Measurements from ENCODE around the gene RAB3IL1.

The RAB3IL1 gene

DNA sequence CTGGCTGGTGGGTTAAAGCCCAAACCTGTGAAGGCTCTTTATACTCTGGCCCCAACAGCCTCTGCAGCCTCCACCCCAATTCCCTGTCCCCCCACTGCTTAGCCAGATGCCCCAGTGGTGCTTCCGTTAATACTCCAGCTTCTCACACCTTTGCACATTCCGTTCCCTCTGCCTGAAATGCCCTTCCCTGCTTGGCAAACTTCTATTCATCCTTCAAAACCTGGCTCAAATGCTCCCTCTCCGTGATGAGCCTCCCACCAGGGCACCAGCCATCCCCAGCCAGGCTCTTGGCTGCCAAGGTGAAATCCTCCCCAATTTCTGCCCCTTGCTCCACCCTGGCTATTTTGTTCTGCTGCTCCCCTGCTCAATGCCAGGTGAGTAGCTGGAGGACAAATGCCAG is 13.5 kb downstream of the RAB3IL1 start:
- no peak for DNase-seq

DNA sequence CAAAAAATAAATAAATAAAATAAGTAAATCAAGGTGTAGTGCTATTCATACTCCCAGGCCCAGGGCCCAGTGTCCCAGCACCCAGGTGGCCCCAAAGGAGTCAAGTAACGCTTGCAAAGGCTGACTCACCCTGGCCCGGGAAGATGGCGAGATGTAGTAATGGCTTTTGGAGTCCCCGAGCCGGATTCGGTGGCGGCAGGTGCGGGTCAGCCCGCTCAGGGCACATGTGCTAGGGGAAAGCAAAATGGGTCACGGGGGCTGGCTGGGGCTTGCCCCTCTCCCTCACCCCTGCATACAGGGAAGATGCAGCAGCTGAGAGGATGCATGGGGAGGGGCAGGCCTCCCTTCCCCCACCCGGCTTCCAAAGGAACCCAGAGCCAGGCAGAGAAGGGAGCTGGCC is 15.1 kb downstream of the RAB3IL1 start:
- no peak for DNase-seq

DNA sequence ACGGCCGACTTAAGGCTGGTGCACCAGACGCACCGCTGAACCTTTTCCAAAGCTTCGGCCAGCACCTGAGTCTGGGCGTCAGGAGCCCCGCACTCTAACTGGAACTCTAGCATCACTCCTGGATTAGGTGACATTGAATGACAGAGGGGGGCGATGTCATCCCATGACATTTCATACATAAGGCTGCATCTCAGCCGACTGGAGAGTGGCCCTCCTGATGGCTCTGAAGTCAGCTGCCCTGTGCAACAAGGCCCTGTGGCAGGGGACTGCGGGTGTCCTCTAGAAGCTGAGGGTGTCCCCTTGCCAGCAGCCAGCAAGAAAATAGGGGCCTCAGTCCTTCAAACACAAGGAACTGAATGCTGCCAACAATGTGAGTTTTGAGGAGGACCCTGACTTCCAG is 16.0 kb downstream of the RAB3IL1 start:
- no peak for DNase-seq

DNA sequence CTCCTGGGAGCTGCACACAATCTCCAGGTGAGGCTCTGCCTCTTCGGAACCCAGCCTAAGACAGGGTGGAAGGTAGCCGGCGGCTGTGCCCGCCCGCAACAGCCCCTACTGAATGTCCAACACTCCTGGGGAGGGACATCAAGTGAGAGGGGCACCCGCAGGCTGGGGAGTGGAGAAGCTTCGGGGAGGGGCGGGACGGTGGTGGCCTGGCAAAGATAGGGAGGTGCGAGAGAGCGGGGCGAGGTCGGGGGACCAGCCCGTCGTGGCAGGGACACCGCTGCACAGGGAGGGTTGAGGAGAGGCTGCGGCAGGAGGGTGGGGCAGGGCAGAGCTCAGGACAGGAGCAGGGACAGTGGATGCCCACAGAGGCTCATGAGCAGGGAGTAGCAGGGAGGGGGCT is 17.1 kb downstream of the RAB3IL1 start:
- DNase-seq, result no peak

DNA sequence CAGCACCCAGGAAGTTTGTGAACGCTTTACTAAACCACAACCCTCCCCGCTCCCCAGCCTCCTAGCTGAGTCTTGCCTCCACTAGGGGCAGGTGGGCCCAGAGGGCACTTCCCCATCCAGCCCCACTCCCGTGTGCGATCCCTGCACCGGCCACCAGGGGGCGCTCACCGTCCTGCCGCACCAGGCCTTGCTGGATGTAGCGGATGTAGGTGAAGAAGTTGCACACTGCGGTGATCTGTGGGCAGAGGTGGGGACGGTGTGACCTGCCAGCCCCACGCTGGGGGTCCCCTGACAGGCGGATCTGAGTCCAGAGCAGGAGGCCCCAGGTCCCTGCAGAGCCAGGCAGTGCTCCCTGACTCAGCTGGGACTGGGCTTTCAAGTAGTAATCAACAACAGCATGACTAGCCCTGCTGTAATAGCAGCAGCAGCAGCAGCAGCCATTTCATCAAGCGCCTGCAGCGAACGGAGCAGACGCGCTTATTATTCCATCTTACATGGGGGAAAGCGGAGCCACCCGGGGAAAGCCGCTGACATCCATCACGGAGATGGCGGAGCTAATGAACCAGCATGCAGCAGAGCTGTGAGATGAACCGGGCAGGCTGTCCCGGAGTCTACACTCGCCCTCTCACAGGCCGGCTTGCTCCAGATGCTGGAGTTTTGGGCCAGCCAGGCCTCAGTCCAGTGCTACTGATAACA is 18.1 kb downstream of the RAB3IL1 start:
- peak; percentile 83 to 89 for DNase-seq

DNA sequence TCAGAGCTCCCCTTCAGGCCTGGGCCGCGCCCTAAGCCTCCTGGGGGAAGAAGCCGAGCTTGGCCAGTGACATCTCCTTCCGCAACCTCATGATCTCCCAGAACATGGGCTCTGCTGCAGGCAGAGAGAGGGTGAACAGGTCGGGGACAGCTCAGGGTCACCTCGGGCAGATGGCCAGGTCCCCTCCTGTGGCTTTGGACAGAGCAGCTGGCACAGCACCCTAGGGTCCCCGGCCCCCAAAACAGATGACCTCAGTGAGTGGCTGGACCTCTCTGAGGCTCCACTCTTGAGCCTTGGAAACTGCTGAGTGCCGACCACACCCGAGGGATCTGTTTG is 19.2 kb downstream of the RAB3IL1 start:
- DNase-seq, result no peak

DNA sequence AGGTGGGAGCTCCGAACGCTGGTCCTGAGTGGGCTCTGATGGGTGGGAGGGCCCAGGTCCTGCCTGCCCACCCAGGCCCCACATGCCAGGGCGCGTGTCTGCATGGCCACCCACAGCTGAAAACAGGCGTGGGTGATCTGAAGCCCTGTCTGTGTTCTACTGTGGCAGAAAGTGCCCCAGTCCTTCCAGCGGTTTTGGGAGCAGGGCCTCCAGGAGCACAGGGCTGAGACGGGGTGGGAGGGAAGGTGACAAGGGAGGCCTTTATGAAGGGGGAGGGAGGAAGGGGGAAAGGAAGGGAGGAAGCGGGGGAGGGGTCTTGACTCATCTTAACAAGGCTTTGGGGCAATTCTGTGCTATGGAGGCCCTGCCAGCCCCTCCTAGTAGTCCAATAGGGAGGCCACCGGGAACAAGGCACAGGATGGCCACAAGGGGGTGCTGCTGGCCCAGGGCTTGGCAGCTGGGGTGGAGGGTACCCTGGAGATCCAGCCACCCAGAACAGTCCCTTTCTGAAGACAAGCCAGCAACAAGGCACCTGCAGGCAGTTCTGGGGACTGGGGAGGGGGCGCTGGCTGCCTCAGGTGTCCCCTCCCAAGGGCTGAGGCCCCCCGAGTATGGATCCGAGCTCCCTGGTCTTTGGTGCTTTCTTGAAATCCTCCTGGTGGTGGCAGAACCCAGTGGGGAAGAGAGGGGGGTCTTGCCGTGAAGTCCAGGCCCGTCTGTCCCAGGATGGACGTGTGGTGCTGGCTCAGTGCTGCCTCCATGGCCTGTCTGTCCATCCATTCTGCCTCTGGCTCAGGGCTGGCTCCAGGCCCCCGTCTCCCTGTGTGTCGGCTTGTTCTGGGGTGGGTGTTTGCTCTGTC is 19.7 kb downstream of the RAB3IL1 start:
- DNase-seq, result peak; percentile 38 to 56

DNA sequence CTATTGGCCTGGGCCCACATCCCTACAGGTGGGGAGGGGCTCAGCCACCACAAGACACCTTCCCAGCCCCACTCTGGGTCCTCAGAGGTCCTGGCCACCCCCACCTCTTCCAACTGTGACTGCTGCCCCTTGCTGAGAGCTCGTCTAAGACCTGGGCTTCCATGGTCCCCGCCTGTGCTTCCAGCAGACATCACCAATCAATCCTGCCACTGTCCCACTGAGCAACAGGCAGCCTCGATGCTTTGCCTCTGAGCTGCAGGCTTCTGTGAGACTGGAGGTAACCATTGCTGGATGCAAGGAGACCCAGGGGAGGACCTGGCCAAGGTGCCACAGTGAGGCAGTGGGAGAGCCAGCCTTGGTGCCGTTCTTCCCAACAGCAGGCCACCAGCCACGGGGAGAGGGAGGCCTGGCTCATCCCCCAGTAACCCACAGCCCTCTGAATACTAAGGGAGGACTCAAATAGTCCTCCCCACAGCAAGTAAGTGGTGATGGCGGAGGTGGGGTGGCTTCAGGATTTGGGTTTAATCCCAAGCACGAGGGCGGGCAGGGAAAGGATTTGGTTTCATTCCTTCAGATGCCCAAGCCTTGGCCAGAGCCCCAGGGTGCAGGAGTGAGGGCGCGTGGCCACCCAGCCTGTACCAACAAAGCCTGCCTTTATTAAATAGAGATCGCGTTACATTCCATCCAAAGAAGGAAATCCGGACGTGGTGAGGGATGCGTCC is 20.5 kb downstream of the RAB3IL1 start:
- DNase-seq, result no peak

DNA sequence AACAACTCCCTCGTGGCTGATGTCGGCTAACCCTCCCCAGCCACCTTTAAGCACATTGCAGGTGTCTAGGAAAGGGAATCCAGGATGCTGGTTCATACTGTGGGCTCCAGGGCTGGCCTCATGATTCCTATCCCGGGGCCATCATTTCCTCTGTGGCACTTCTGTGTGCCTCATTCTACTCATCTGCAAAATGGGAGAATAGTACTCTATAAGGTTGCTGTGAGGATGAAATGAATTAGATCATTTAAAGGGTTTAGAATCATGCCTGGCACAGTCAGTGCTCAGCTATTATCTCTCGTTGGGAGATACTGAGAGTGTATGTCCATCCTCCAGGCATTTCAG is 21.7 kb downstream of the RAB3IL1 start:
- DNase-seq, result no peak

DNA sequence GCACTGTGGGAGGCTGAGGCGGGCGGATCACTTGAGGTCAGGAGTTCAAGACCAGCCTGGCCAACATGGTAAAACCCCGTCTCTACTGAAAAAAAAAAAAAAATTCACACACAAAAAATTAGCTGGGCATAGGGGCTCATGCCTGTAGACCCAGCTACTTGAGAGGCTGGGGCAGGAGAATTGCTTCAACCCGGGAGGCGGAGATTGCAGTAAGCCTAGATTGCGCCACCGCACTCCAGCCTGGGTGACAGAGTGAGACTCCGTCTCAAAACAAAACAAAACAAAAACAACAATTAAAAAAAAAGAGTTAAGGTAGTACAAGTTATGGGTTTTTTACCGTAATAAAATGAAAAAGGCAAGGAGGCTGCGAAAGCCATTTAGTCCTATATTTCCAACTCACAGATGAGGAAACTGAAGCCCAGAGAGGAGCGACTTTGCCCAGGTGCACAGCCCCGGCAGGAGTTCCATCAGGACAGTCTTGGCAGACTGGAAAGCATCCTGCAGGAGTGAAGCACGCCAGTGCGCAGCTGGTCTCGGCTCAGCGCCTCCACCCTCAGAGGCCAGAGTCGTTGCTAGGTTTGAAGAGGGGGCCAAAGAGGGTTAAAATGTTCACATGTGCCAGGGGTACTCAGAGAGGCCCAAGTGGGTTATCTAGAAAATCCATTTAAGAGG is 22.2 kb downstream of the RAB3IL1 start:
- no peak for DNase-seq

DNA sequence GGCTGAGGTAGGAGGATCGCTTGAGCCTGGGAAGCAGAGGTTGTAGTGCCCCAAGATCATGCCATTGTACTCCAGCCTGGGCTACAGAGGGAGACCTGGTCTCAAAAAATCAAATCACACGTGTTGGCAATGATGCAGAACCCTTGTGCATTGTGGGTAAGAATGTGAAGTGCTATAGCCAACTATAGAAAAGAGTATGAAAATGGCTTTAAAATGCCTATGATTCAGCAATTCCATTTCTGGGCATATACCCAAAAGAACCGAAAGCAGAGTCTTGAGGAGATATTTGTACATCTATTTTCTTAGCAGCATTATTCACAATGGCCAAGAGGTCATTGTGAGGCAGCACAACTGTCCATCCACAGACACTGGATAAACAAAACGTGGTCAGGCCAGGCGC is 23.4 kb downstream of the RAB3IL1 start:
- no peak for DNase-seq

DNA sequence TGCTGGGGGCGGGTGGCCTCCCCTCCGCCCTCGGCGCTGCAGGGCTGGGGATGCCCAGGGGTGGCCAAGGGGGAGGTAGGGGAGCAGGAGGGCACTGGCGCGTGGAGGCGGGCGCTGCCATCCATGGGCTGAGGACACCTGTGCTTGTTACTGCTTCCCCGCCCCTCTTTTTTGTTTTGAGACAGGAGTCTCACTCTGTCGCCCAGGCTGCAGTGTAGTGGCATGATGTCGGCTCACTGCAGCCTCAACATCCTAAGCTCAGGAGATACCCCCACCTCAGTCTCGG is 25.3 kb downstream of the RAB3IL1 start:
- DNase-seq, result no peak

DNA sequence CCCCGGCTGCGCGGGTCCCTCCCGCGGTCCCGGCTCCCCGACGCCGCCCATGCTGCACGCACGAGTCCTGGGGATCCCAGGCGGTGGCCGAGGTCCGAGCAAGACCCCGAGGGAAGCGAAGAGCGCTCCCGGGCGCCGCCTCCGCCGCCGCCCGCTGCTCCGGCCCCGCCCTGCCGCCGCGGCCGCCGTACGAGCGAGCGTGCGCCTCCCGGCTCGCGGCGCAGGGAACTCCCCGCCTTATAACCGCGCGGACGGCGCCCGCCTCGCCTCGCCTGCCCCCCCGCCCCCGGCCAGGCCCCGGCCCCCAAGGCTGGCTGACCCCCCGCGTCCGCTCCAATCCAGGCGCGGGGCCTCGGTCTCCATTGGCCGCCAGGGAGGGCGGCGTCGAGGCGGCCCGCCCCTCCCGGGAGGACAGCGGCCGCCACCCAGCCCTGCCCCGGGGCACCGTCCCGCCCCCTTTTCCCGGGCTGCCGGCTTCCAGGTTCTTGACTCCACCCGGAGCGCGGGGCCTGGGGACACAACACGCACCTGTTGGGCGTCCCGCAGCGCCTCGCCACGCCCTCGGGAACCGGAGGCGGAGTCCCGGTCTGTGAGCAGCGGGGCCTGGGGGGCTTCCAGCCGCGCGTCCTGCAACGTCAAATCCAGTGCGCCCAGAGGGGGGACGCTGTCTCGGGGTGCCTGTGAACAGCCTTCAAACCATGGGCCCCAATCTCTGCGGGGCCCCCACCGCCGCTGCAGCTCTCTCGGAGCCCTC is 25.9 kb downstream of the RAB3IL1 start, which contains the start of gene FADS3:
Gene FADS3 (minus strand): TSS at position 215 of the 754 bp plus-strand sequence. CDS start 164 bp downstream, at position 51.
- DNase-seq, result peak in 1 of 2 donors; percentile 34

DNA sequence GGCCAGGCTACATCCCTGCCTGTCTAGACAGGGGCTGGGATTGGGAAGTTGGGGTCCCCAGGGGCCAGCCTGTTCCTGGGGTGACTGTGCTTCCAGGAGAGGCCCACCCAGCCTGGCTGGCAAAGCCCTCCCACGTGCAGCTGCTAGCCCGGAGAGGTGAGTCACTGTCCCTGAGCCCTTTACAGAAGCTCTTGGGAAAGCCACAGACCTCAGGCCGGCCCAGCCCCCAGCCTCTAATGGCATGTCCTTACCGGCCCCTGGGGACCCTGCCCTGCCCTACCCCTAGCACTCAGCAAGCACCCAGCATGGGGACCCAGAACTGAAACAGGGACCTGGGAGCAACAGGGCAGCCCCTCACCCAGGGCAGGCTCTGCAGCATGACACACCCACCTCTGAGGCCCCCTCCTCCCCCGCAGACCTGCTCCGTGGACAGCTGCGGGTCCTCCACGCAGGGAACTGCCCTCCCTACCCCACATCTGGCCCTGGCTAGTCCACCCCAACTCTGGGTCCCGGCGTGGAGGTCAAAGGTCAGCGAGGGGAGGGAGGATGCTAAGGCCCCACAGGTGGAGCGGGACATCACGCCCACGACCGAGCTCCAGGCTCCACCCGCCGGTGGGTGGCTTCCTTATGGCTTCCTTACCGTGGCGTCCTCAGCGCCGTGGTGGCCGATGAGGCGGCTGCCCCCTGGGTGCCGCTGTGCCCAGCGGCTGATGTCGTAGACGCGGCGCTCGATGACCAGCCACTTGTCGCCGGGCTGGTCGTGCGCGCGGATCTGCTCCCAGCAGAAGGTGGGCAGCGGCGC is 26.6 kb downstream of the RAB3IL1 start:
- DNase-seq, result peak; percentile 18 to 32

DNA sequence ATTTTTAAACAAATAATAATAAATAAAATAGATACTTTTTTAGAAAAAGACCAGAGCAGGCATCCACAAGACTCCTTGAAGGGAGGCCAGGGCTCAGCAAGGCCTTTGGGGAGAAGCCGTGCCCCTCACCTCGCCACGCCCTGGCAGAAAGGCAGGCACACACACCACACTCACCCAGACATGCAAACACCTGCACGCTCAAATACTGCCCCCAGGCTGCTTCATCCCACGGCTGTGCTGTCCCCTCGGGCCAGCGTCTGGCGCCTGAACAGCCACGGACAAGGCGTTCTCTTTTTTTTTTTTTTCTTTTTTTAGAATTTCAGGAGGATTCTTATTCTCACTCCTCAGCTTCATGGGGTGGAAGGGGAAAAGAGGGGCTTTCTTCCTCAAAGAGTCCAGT is 27.5 kb downstream of the RAB3IL1 start:
- DNase-seq, result no peak

DNA sequence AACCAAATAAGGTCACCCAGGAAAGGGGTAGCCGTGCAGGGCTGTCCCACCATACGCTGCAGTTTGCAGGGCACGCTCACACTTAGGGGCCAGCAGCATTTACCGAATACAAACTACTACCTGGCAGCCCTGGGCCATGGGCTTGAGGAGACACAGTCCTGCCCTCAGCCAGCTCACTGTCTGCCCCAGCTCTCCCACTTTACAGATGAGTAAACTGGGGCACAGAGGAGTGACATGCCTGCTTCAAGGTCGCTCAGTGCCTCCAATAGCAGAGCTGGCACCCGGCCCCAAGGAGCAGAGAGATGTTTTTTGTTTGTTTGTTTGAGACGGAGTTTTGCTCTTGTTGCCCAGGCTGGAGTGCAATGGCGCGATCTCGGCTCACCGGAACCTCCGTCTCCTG is 28.8 kb downstream of the RAB3IL1 start:
- no peak for DNase-seq

DNA sequence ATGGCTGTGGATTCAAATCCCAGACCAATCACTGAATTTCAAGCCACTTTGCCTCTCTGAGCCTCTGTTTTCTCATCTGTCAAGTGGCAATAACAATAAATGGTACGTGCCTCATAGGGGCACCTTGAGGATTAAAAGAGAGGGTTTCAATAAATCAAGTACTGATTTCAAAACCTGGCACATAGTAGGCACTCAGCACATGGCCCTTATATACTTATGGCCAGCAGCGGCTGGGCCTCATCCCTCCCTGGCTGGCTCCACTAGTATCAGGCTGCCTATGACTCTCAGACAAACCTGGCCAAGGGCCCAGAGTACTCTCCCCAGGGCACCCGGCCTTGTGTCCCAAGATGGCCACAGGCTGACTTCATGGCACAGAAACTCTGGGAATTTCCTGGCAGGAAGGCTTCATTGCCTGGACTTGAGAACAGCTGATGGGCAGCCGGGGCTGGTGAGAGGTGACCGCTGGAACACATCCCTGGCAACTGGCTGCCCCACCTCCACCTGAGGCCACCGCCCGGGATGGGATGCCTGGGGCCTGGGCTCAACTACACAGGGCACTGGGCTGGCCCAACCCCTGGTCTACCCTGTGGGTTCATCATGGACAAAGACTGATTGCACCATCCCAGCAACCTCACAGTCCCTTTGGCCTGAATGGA is 29.4 kb downstream of the RAB3IL1 start:
- DNase-seq, result no peak

DNA sequence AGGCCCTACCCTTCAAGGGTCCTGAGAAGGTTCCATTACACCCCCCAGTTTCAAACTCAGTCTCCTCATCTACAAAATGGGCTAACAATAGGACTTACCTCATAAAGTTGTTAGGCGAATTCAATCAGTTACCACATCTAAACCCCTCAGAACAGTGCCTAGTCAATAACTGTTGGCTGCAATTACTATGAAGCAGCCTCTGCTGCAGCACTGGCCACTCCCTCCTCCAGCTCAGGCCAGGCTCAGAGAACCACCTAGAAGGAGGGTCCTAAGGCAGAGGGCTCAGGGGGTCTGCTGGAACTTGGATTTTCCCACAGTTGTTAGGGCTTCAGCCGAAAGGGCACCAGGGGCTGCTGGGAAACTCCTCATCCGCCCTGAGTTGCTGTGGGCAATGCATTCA is 30.7 kb downstream of the RAB3IL1 start:
- no peak for DNase-seq

DNA sequence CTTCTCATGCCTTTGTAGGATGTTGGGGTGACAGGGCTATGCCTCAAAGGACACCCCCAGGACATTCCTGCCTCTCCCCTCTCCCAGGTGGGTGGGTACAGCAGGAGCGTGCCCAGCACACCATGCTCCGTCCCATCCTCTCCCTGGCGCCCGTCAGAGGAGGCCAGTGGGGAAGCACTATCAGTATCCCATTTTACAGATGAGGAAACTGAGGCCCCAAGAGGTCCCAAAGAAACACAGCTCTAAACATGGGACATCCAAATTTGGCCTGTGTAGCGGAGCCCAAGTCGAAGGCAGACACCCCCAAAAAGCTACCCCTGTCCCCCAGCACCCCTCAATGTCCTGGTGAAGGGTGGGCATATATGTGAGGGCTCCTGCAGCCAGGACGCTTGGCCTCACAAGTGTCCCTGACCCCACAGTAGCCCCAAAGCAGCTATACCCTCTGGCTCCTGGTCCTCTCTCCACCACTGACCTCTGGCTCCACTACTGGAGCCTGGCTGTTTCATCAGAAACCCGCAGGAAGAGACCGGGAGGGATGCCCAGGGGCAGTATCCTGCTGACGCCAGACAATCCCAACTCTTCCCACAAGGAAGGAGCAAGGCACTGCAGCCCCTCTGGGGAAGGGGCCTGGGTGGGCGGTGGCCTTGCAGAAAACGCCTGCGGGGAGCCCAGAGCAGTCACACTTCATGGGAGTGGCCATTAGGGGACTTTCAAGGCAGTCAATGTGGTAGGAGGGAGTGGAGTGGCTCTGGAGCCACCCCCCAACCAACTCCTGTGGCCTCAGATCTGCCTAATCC is 31.4 kb downstream of the RAB3IL1 start:
- no peak for DNase-seq

DNA sequence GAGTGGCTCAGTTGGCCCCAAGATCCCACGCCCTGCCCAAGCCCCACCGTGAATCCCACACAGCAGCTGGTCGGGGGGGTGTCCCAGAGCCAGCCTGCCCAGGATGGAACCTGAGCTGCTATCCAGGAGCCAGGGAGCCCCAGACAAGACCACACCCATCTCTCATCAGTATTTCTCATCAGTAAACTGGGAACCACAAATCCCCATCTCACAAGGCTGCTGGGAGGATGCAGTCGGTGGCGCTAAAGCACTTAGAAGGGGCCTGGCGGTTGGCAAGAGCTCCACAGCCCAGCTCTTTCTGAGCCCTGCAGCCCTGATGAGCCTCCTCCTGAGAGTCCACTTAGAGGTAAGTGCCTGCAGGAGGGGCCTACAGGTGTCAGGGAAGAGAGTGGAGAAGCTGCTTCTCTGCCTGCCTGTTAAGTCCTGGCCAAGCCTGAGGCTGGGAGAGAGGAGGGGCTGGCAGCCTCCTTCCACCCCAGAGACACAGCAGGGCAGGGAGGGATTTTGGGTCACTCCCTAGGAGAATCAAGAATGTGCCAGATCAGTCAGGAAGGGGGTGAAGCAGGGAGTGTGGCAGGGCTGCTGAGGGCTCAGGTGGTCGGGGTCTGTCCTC is 32.1 kb downstream of the RAB3IL1 start:
- DNase-seq, result no peak
